AG09319 (cell line): ENCODE data around the gene STRN.

Experiments used
- DNase-seq: peaks from one replicate; pipeline ENCODE4 v3.0.0-alpha.2; 2010; ENCODE audit warnings: low read depth; ENCODE audit errors: extremely low read depth
- CTCF ChIP-seq: IDR thresholded peaks from 2 replicates; pipeline ENCODE4 v1.5.1; 2011; ENCODE audit warnings: low read depth, mild to moderate bottlenecking, inconsistent platforms, low read length, moderate library complexity

STRN gene

GRCh38 chr2:36861896-36862295 is 104.4 kb downstream of the STRN start:
- no peak for TF ChIP-seq CTCF
- no peak for DNase-seq

- TF ChIP-seq CTCF, result no peak
- DNase-seq, result no peak
These were observed 107.0 kb downstream of the STRN start for GRCh38 chr2:36859366-36859792.

- no peak for DNase-seq
- no peak for TF ChIP-seq CTCF
These were observed 107.6 kb downstream of the STRN start for GRCh38 chr2:36858551-36859365.

- no peak for DNase-seq
- TF ChIP-seq CTCF, result no peak
These were observed 108.6 kb downstream of the STRN start for GRCh38 chr2:36857713-36858112.

GRCh38 chr2:36855429-36855828 is 110.9 kb downstream of the STRN start:
- no peak for TF ChIP-seq CTCF
- no peak for DNase-seq

GRCh38 chr2:36854241-36854640 is 112.1 kb downstream of the STRN start:
- no peak for DNase-seq
- TF ChIP-seq CTCF, result no peak

GRCh38 chr2:36849265-36849664 is 117.1 kb downstream of the STRN start:
- DNase-seq, result no peak
- no peak for TF ChIP-seq CTCF
